GM20000 (cell line): Measurements from ENCODE around the gene ARMC12.
"Not testable (repeated sequence)": the region's sequence is repeated elsewhere in the genome, so short reads cannot be mapped to it uniquely, and the experiment has no call there.

Experiments used
- DNase-seq: peaks from one replicate; pipeline ENCODE4 v3.0.0; 2012; ENCODE audit warnings: low spot score
- CTCF ChIP-seq: IDR thresholded peaks from 2 replicates; pipeline ENCODE4 v1.5.1; 2012; ENCODE audit warnings: mild to moderate bottlenecking, control low read depth; ENCODE audit errors: extremely low read depth, missing control alignments

Gene ARMC12

GRCh38 chr6:35731414-35731735, 5.5 kb upstream of the ARMC12 start:
- no peak for TF ChIP-seq CTCF
- peak; percentile 93 for DNase-seq

GRCh38 chr6:35731736-35732532, 4.9 kb upstream of the ARMC12 start:
- TF ChIP-seq CTCF: no peak
- peak; percentile 91 for DNase-seq

GRCh38 chr6:35733633-35734032, 3.2 kb upstream of the ARMC12 start:
- DNase-seq: no peak
- TF ChIP-seq CTCF: no peak

- DNase-seq: not testable (repeated sequence)
Measured at GRCh38 chr6:35734319-35734718, 2.5 kb upstream of the ARMC12 start.

- DNase-seq: no peak
- no peak for TF ChIP-seq CTCF
Measured at GRCh38 chr6:35735452-35735851, 1.4 kb upstream of the ARMC12 start.

GRCh38 chr6:35736253-35736894, 458 bp upstream of the ARMC12 start:
- TF ChIP-seq CTCF: peak; percentile 69
- DNase-seq: peak; percentile 77

- TF ChIP-seq CTCF: peak; percentile 51
- peak; percentile 73 for DNase-seq
Measured at GRCh38 chr6:35737413-35738211, 780 bp downstream of the ARMC12 start.
